ENCODE data around the gene PIPOX.

PIPOX gene

GRCh38 chr17:29019475-29020181 is 23.3 kb upstream of the PIPOX start:
- peak in 1 of 2 donors; percentile 44 for ATAC-seq

DNA sequence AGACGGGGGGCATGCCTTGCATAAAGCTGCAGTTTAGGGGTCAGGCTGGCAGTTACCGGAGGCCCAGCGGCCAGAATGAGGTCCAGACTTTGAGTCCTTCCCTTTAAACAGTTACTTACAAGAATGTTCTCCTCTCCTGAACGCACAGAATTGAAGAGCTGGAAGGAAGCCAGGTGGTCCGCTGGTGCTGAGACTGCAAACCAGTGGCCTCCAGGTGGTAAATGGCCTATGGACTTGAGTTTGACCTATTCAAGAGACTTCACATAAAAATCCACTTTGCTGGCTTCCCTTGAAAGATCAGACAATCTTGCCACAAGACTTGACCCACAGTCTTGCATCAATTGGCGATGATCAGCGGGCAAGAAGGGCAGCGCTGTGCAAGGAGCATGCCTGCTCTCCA is 22.4 kb upstream of the PIPOX start:
- no peak for ATAC-seq

DNA sequence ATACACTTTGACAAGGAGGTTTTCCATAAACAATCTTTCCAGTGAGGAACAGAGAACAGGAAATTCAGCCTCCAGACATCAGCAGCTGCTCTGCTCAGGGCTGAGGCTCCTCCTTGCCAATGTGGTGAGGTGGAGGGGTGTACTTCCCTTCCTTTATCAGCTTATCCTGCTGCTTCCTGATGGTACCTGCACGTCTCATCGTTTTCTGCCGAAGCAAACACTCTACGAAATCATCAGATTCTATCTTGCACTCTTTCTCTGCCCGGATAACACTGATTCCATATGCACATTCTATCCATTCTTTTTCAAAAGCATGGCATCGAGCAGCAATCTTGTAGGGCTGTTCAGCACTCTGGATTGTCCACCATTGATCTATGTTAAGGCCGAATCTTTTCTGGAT is 21.7 kb upstream of the PIPOX start:
- ATAC-seq = no peak

- no peak for ATAC-seq
These were observed 20.9 kb upstream of the PIPOX start for GRCh38 chr17:29022074-29022473.

DNA sequence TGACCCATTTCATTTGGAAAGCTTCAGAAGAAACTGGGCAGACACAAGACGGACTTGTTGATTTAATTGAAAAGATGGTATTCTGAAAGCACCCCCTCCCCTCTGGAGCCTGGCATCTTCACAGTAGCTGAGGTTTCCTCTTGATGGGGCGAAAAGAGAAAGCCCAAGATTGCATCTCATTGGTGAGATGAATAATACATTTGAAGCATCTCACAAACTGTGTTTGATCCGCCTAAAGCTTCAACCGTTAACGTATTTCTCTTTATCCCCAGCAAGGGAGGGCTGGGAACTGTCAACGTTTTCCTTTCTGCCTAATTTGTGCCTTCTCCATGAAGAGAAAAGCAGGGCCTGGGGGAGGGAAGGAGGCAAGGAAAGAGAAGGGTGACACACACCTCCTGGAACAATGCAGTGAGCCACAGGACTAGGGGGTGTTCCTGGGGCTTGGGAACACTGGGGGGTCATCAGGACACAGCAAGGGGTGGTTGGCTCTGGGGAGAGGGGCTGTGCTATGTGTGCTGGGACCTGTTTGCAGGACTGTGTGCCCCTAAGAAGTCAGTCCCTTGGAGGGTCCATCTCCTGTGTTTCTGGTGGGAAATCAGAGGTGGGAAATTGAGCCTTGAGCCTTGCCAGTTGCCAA is 18.5 kb upstream of the PIPOX start:
- ATAC-seq = no peak

DNA sequence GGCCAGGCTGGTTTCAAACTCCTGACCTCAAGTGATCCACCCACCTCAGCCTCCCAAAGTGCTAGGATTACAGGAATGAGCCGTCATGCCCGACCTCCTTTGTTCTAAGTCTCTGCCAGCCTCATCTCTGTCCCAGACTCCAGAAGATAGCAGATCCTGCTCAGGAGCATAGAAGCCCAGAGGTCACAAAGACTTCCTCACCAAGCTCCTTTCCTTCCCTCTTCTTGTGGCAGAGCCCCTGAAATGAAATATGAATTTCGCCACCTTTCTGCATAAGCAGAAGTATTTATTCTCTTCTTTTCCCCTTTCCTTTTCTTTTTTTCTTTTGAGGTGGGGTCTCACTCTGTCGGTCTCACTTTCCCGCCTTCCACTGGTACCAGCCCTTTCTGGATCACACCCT is 11.5 kb upstream of the PIPOX start:
- no peak for ATAC-seq

GRCh38 chr17:29032013-29032856 is 10.7 kb upstream of the PIPOX start:
- ATAC-seq = no peak

DNA sequence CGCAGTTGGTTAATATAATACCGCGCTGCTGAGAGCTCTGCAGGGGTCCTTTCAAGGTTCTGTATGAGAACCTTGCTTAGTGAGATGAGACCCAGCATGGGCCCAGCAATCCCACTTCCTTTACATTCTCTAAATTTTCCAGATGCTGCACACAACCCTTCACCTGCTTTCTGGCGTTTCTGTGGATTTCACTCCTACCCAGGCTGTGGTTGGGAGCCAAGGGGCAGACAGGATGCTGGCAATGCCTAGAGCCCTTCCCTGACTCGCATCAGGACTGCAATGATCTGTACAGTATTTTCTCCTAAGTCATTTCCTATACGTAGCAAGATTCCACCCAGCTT is 10.1 kb upstream of the PIPOX start:
- ATAC-seq = no peak

- ATAC-seq = no peak
These were observed 8.4 kb upstream of the PIPOX start for GRCh38 chr17:29034510-29034909.

- ATAC-seq = no peak
These were observed 6.4 kb upstream of the PIPOX start for GRCh38 chr17:29036584-29036983.

DNA sequence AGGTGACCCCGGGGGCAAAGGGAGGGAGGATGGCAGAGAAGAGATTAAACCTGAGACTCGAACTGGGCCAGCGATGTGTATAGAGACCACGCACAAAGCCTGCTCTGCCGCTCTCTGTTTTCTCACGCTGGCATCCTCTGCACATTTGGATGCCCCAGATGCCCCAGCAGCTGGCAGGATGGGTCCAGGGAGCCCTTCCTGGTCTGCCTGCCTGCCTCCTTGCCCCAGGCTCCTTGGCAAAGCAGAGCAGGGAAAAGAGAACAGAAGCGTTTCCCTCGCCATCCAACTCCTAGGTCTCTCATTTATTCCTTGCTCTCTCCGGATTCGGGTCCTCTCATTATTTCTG is 5.2 kb upstream of the PIPOX start:
- no peak for ATAC-seq

DNA sequence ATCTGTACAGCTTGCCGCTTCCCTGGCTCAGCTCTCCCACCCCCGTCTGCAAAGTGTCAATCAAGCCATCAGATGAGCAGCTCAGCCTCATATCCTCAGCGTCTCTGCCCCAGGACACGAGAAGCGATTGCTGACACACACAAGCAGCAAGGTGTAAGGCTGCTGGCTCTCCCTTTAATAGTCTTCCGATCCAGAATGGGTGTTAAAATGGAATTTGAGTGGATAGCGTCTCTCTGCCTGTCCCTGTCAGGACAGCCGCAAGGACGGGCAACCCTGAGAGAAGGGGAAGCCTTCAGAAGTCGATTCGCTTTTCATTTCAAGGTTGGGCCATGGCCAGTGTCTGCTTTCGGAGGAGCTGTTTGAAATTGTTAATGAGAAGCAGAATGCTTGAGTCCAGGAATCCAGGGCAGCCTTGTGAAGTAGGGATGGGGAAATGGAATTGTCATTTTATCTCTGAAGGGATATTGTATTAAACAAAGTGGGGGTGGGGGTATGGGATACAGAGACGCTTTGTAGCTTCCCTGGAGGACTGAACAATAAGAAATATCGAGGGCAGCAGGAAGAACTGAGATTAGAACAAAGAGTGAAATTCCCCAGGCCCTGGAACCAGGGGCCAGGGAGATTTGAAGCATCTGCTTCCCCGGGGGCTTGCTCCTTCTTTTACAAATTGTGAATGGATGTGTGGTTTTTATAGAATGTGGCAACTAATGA is 4.7 kb upstream of the PIPOX start:
- no peak for ATAC-seq

- ATAC-seq = no peak
These were observed 3.0 kb upstream of the PIPOX start for GRCh38 chr17:29039764-29040598.

GRCh38 chr17:29041091-29041490 is 1.9 kb upstream of the PIPOX start:
- no peak for ATAC-seq

DNA sequence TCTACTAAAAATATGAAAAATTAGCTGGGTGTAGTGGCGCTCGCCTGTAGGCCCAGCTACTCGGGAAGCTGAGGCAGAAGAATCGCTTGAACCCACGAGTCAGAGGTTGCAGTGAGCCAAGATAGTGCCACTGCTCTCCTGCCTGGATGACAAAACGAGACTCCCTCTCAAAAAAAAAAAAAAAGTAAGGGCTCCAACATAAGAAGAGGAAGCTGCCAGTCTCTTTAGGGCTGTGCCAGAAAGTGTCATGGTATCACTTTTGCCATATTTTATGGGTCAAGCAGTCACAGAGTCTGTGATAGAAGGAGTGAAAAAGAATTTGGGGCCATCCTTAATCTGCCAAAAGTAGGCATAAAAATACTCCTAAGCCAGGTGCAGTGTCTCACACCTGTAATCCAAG is 1.4 kb upstream of the PIPOX start:
- no peak for ATAC-seq

GRCh38 chr17:29042026-29042678 is 789 bp upstream of the PIPOX start:
- no peak for ATAC-seq

DNA sequence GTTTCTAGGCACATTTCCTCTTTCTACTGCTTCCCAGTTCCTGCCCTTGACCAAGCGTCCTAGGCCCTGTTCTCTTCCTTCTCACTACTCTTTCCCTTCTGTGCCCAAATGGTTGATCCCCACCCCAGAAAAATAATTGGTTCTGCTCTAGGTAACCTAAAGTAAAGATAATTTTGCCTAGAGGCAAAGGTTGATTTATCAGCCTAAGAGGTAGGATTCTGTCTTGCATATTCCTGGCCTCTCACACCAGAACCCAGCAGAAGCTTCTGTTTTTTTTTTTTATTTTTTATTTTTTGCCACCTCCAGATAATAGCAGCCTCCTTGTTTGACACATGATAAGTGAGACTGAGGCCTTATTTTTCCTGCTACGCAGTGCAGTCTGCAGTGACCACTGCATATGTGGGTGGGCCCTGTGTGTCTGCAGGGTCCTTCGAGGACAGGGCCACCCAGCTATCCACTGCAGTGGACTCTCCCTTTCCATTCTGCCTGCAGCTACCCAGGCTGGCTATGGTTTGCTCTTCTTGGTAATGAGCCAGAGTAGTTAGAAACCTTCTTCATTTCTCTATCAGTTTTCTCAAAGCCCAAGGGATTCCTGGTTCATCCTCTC is 701 bp downstream of the PIPOX start:
- ATAC-seq = no peak

- ATAC-seq = no peak
These were observed 2.1 kb downstream of the PIPOX start for GRCh38 chr17:29045026-29045425.

- ATAC-seq = no peak
These were observed 3.0 kb downstream of the PIPOX start for GRCh38 chr17:29045734-29046472.

- no peak for ATAC-seq
These were observed 3.5 kb downstream of the PIPOX start for GRCh38 chr17:29046473-29046839.

Data from activated CD4-positive, CD25-positive, alpha-beta regulatory T cell treated with anti-CD3 and anti-CD28 coated beads, Interleukin-2, amount 50 U/mL, for 24 hours (primary cell).